Measurements from ENCODE around the gene CYTH1.

DNA sequence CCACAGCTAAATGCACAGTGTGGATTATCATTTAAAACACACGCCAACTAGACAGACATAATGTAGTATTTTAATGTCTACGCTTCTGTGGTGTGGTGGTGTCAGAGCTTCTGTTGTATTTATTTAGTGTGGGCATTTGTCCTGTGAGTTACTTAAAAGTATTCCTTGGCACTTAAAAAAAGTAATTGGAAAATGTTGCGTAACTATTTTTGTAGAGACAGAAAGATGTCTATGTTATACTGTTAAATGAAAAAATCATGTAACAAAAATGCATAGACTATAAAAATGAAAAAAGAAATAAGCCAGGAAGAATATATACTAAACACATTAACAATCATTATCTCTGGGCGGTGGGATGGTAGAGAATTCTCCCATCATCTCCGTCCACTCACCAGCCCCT, 39.2 kb downstream of the CYTH1 start:
- TF ChIP-seq, protein P1, sequence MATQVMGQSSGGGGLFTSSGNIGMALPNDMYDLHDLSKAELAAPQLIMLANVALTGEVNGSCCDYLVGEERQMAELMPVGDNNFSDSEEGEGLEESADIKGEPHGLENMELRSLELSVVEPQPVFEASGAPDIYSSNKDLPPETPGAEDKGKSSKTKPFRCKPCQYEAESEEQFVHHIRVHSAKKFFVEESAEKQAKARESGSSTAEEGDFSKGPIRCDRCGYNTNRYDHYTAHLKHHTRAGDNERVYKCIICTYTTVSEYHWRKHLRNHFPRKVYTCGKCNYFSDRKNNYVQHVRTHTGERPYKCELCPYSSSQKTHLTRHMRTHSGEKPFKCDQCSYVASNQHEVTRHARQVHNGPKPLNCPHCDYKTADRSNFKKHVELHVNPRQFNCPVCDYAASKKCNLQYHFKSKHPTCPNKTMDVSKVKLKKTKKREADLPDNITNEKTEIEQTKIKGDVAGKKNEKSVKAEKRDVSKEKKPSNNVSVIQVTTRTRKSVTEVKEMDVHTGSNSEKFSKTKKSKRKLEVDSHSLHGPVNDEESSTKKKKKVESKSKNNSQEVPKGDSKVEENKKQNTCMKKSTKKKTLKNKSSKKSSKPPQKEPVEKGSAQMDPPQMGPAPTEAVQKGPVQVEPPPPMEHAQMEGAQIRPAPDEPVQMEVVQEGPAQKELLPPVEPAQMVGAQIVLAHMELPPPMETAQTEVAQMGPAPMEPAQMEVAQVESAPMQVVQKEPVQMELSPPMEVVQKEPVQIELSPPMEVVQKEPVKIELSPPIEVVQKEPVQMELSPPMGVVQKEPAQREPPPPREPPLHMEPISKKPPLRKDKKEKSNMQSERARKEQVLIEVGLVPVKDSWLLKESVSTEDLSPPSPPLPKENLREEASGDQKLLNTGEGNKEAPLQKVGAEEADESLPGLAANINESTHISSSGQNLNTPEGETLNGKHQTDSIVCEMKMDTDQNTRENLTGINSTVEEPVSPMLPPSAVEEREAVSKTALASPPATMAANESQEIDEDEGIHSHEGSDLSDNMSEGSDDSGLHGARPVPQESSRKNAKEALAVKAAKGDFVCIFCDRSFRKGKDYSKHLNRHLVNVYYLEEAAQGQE (IDR thresholded peaks at IDR 0.05; ENCODE audit: insufficient read depth in 1 of 2, low read depth in 2 of 2, low read length in 1 of 2) = no peak
- TF ChIP-seq, protein P2, sequence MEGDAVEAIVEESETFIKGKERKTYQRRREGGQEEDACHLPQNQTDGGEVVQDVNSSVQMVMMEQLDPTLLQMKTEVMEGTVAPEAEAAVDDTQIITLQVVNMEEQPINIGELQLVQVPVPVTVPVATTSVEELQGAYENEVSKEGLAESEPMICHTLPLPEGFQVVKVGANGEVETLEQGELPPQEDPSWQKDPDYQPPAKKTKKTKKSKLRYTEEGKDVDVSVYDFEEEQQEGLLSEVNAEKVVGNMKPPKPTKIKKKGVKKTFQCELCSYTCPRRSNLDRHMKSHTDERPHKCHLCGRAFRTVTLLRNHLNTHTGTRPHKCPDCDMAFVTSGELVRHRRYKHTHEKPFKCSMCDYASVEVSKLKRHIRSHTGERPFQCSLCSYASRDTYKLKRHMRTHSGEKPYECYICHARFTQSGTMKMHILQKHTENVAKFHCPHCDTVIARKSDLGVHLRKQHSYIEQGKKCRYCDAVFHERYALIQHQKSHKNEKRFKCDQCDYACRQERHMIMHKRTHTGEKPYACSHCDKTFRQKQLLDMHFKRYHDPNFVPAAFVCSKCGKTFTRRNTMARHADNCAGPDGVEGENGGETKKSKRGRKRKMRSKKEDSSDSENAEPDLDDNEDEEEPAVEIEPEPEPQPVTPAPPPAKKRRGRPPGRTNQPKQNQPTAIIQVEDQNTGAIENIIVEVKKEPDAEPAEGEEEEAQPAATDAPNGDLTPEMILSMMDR (IDR thresholded peaks at IDR 0.05) = no peak
